A549 (cell line): ENCODE results near the gene ARHGDIA. TPM values are rescaled to one million over a fixed set of nuclear protein-coding genes. Genes with fewer than 3 reads are reported as not detected.

Experiments used
- ATOH8 ChIP-seq: fragments of 250-450 bp; sonication (Bioruptor Pico); IDR thresholded peaks from 2 replicates; pipeline ENCODE4 v1.5.0; 2020; ENCODE audit warnings: low read depth, mild to moderate bottlenecking, moderate library complexity
- E2F6 ChIP-seq: IDR thresholded peaks from 2 replicates; pipeline ENCODE4 v1.6.1; 2012; ENCODE audit warnings: low read depth, borderline replicate concordance
- EHF ChIP-seq: fragments of 250-450 bp; sonication (Bioruptor Pico); IDR thresholded peaks from 2 replicates; pipeline ENCODE4 v1.5.0; 2020; ENCODE audit warnings: mild to moderate bottlenecking
- EHMT2 ChIP-seq: fragments of 200-600 bp; sonication (generic); IDR thresholded peaks from 2 replicates; pipeline ENCODE4 v1.6.1; 2016; ENCODE audit warnings: antibody characterized with exemption, low read depth, mild to moderate bottlenecking, moderate library complexity
- ELK1 ChIP-seq: fragments of 150-350 bp; IDR thresholded peaks from 2 replicates; pipeline ENCODE4 v1.6.1; 2014; ENCODE audit warnings: low read depth, mild to moderate bottlenecking, low read length
- EP300 ChIP-seq, 2 experiments: fragments of >200 bp; sonication (Bioruptor Twin); formaldehyde crosslinking; IDR thresholded peaks; 2 replicates in 1 of 2; 3 replicates in 1 of 2; pipeline ENCODE4 v1.6.1; 2016 to 2017
- HDAC2 ChIP-seq: fragments of 200-600 bp; sonication (generic); IDR thresholded peaks from 2 replicates; pipeline ENCODE4 v1.6.1; 2016
- HMGXB4 ChIP-seq: fragments of 250-450 bp; sonication (Bioruptor Pico); IDR thresholded peaks from 2 replicates; pipeline ENCODE4 v1.5.0; 2021; ENCODE audit warnings: mild to moderate bottlenecking, moderate library complexity, borderline replicate concordance
- JUN ChIP-seq, 2 experiments: fragments of >200 bp; sonication (Bioruptor Twin); formaldehyde crosslinking; IDR thresholded peaks; 2 replicates in 1 of 2; 3 replicates in 1 of 2; pipeline ENCODE4 v1.6.1; 2016 to 2017
- MAFK ChIP-seq: fragments of 450-650 bp; IDR thresholded peaks from 2 replicates; pipeline ENCODE4 v1.6.1; 2014; ENCODE audit not compliant: partially characterized antibody
- MAX ChIP-seq: IDR thresholded peaks from 2 replicates; pipeline ENCODE4 v1.6.1; 2012
- MYC ChIP-seq: IDR thresholded peaks from 2 replicates; pipeline ENCODE4 v1.6.1; 2012; ENCODE audit warnings: mild to moderate bottlenecking, inconsistent platforms, low read length, improper control_type of control experiment, borderline replicate concordance
- NPAS2 ChIP-seq: fragments of 250-450 bp; sonication (Bioruptor Pico); IDR thresholded peaks from 2 replicates; pipeline ENCODE4 v1.8.0; 2022; ENCODE audit warnings: mild to moderate bottlenecking, moderate library complexity, borderline replicate concordance
- NR3C1 ChIP-seq: fragments of >200 bp; sonication (Bioruptor Twin); formaldehyde crosslinking; IDR thresholded peaks from 3 replicates; pipeline ENCODE4 v1.6.1; 2017
- PBX3 ChIP-seq: IDR thresholded peaks from 2 replicates; pipeline ENCODE4 v1.6.1; 2012
- PHF8 ChIP-seq: fragments of 200-600 bp; sonication (generic); IDR thresholded peaks from 2 replicates; pipeline ENCODE4 v1.6.1; 2016; ENCODE audit warnings: low read depth, mild to moderate bottlenecking, antibody characterized with exemption, moderate library complexity, borderline replicate concordance
- POLR2A ChIP-seq: IDR thresholded peaks from 2 replicates; pipeline ENCODE4 v1.6.1; 2012; ENCODE audit warnings: mild to moderate bottlenecking, low read length
- POLR2AphosphoS2 ChIP-seq: conservative IDR thresholded peaks from 2 replicates; pipeline ENCODE4 v1.6.1; 2012; ENCODE audit warnings: low read length, improper control_type of control experiment, inconsistent platforms
- RAD21 ChIP-seq, 2 experiments: fragments of >200 bp in 1 of 2; sonication (Bioruptor Twin) in 1 of 2; formaldehyde crosslinking in 1 of 2; IDR thresholded peaks in 1 of 2; conservative IDR thresholded peaks in 1 of 2; 2 replicates in 1 of 2; 3 replicates in 1 of 2; pipeline ENCODE4 v1.6.1; 2012 to 2018; ENCODE audit warnings: inconsistent platforms in 1 of 2
- REST ChIP-seq: fragments of 200-600 bp; sonication (generic); IDR thresholded peaks from 2 replicates; pipeline ENCODE4 v1.6.1; 2016; ENCODE audit warnings: antibody characterized with exemption, mild to moderate bottlenecking, moderate library complexity
- TFCP2L1 ChIP-seq: fragments of 250-450 bp; sonication (Bioruptor Pico); IDR thresholded peaks from 2 replicates; pipeline ENCODE4 v1.5.0; 2021; ENCODE audit warnings: mild to moderate bottlenecking
- USF2 ChIP-seq: fragments of 450-650 bp; IDR thresholded peaks from 2 replicates; pipeline ENCODE4 v1.6.1; 2014; ENCODE audit warnings: antibody characterized with exemption
- ZC3H11A ChIP-seq: fragments of 450-650 bp; IDR thresholded peaks from 2 replicates; pipeline ENCODE4 v1.6.1; 2014; ENCODE audit warnings: antibody characterized with exemption, mild to moderate bottlenecking
- ZFP36 ChIP-seq: fragments of 450-650 bp; IDR thresholded peaks from 2 replicates; pipeline ENCODE4 v1.6.1; 2014; ENCODE audit warnings: borderline replicate concordance; ENCODE audit not compliant: partially characterized antibody
- ZSCAN20 ChIP-seq: fragments of 250-450 bp; sonication (Bioruptor Pico); IDR thresholded peaks from 2 replicates; pipeline ENCODE4 v1.8.0; 2022; ENCODE audit warnings: mild to moderate bottlenecking, moderate library complexity
- polyA plus RNA-seq, 4 experiments: library from polyadenylated mRNA; depleted of rRNA in 3 of 4; stranded (reverse); fragments of >200 nt; fragmentation: RNase III in 1 of 4; extraction: RNeasy Plus Mini Kit Qiagen cat#74134 plus additional on column Dnase treatment in 1 of 4; gene quantifications; 2 replicates in 3 of 4; 3 replicates in 1 of 4; pipeline ENCODE4 v1.2.3, GENCODE V29; 2011 to 2017

ARHGDIA gene
- polyA plus RNA-seq, 2 of the 4 experiments (the other 2 are of a cell fraction) = 64.0 to 503 TPM

GRCh38 chr17:81870131-81870980 is 781 bp downstream of the ARHGDIA start (continued):
- TF ChIP-seq JUN (IDR thresholded peaks at IDR 0.05) = no peak
- no peak for TF ChIP-seq EHMT2
- TF ChIP-seq NPAS2 (CRISPR knock-in tag) = no peak
- TF ChIP-seq HMGXB4 = no peak
- TF ChIP-seq MAFK = no peak
- 0 out of 2 replicates have a peak, but pooled peaks have one; percentile 57 for TF ChIP-seq TFCP2L1 (CRISPR knock-in tag)
- TF ChIP-seq RAD21 (conservative IDR thresholded peaks at IDR 0.05 in 1 of 2, IDR thresholded peaks at IDR 0.05 in 1 of 2) = no peak
- TF ChIP-seq POLR2A = peak; percentile 34; the same call in 1 of the 2 replicates
- TF ChIP-seq USF2 = no peak
- TF ChIP-seq ZC3H11A = no peak
- peak; percentile 15; the same call in 1 of the 2 replicates for TF ChIP-seq PBX3
- TF ChIP-seq E2F6 = 0 out of 2 replicates have a peak, but pooled peaks have one; percentile 19
- no peak for TF ChIP-seq NR3C1
- no peak; the same call in 1 of the 2 replicates for TF ChIP-seq MYC
- TF ChIP-seq ELK1 = no peak
- no peak for TF ChIP-seq HDAC2
- no peak for TF ChIP-seq ATOH8 (CRISPR knock-in tag)
- peak; percentile 66; the same call in 1 of the 2 replicates for TF ChIP-seq PHF8
- TF ChIP-seq REST = no peak; the same call in 1 of the 2 replicates
- TF ChIP-seq MAX = peak; percentile 68
- peak; percentile 84 for TF ChIP-seq POLR2AphosphoS2
- no peak for TF ChIP-seq EP300 (IDR thresholded peaks at IDR 0.05)
- TF ChIP-seq EHF (CRISPR knock-in tag) = no peak
- no peak for TF ChIP-seq ZSCAN20 (CRISPR knock-in tag)
- TF ChIP-seq ZFP36 = no peak
- TF ChIP-seq, all 56 proteins: peak for 11
